Mucosa of descending colon (tissue), 3 donors: ENCODE data around the gene EXOC3. TPM values are rescaled to one million over a fixed set of nuclear protein-coding genes. Genes with fewer than 3 reads are reported as not detected.

Experiments used
- ATAC-seq: fragments of 200-7000 bp; cut with Tn5 transposase; one replicate; pipeline ENCODE4 v1.9.1; 2020; ENCODE audit warnings: mild to moderate bottlenecking, moderate library complexity
- DNase-seq, 3 donors: peaks; one replicate each; pipeline ENCODE4 v3.0.0-alpha.2; 2020
- H3K36me3 ChIP-seq: fragments of 200-600 bp; one replicate; pipeline ENCODE4 v1.8.0; 2021; ENCODE audit warnings: low read depth, mild to moderate bottlenecking
- H3K4me1 ChIP-seq: fragments of 200-600 bp; one replicate; pipeline ENCODE4 v1.8.0; 2021; ENCODE audit warnings: low read depth, mild to moderate bottlenecking
- H3K4me3 ChIP-seq: fragments of 200-600 bp; one replicate; pipeline ENCODE4 v1.8.0; 2021; ENCODE audit warnings: mild to moderate bottlenecking
- H3K9me3 ChIP-seq: fragments of 200-600 bp; one replicate; pipeline ENCODE4 v1.8.0; 2021; ENCODE audit warnings: mild to moderate bottlenecking
- CTCF ChIP-seq: fragments of 200-600 bp; IDR thresholded peaks from one replicate; pipeline ENCODE4 v1.8.0; 2022; ENCODE audit warnings: antibody characterized with exemption, mild to moderate bottlenecking
- intact Hi-C, 2 donors: fragments of 100-400 bp; cut with DNase I in 1 of 2; cut with micrococcal nuclease in 1 of 2; formaldehyde crosslinking; loops; one replicate each; pipeline versions ENCODE4 v1.11.0 to v1.11.1; 2022; cut with DNase I, micrococcal nuclease
- total RNA-seq, 3 donors: library from RNA; stranded (reverse); fragmentation: NEBNext Ultra II Directional in 2 of 3; extraction: Animal tissue kit (Norgen Biotek cat#: 25700) in 2 of 3; gene quantifications; one replicate each; pipeline versions ENCODE4 v1.2.1 to v1.2.4, GENCODE V29; 2021 to 2023
- donor health status: DM: no; HTN: no; CAD: no; lungs with moderate emphysema.
- donor health status: DM: no; HTN: no; CAD: no.
- donor health status: DM: no; HTN: yes; CAD: no.

The EXOC3 gene
- total RNA-seq, 3 donors from 2014 or later, result 67.0 to 89.1 (median 76.8) TPM

- no peaks in the 10 kb centered on the region for H3K9me3 ChIP-seq
- no peak for TF ChIP-seq CTCF
- peaks cover 22% of the 10 kb centered on the region for H3K4me1 ChIP-seq
- H3K36me3 ChIP-seq, result no peaks in the 10 kb centered on the region
- no peak for ATAC-seq
- H3K4me3 ChIP-seq, result no peak overlapping the region
- intact Hi-C loops, result no loop called here
- peak in 2 of 3 donors; percentile 7 to 49 for DNase-seq
Observed at GRCh38 chr5:430214-430925, 12.6 kb upstream of the EXOC3 start.

GRCh38 chr5:431001-431710 lies 11.8 kb upstream of the EXOC3 start:
- intact Hi-C loops, result no loop called here
- DNase-seq (peak in 2 of 3 donors; percentile 79 to 83), ATAC-seq (peak; percentile 87)
- H3K4me1 ChIP-seq, result peaks cover 22% of the 10 kb centered on the region
- no peaks in the 10 kb centered on the region for H3K36me3 ChIP-seq
- H3K9me3 ChIP-seq, result no peaks in the 10 kb centered on the region
- no peak overlapping the region for H3K4me3 ChIP-seq
- TF ChIP-seq CTCF, result peak; percentile 57

DNA sequence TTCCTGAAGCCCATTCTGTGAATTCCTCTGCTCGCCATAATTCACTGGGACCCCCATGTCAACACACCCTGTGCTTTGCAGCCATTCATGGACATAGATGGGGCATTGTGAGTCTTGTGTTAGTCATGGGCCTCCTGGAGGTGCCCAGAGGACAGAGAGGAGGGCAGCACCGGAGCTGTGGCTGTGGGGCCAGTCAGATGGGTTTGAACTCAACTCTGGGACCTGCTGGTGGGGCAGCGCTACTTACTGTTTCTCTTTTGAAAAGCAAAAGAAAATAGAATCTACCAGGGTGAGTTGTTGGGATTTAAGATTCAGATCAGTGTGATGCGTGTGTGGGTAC lies 11.3 kb upstream of the EXOC3 start:
- intact Hi-C loops, result no loop called here
- DNase-seq (peak in 1 of 3 donors; percentile 1), ATAC-seq (no peak)
- no peaks in the 10 kb centered on the region for H3K9me3 ChIP-seq
- TF ChIP-seq CTCF, result no peak
- H3K36me3 ChIP-seq, result no peaks in the 10 kb centered on the region
- H3K4me3 ChIP-seq, result no peak overlapping the region
- H3K4me1 ChIP-seq, result peaks cover 22% of the 10 kb centered on the region

DNA sequence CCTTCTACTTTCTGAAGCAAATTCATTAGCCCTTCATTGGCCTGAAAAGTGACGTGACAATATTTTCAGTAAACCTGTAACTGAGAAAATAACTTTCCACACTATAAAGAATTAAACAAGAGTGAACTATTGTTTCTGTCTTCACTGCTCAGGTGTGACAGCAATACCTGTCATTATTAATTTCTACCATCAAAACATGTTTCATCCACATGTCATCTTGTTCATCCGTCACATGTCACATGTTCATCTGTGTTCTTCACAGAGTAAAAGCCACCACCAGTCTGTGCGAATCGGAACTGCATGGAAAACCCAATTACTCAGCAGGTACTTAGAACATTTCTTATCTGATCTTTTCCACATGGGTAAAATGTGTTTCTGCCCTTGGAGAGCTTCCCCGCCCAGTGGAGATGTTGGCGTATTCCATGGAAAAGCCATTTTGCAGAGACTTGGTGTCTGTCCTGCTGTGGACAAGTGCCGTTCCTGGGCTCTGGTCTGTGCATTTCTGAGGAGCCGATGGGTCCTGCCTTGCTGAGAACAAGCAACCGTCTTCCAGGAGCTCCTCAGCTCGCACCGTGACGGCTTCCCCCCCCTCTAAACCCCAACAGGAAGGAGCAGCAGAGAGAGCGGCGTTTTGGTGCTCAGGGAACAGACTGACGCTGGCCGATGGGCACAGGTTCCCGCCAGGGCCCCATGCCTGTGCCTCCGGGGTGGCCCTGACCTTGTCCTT lies 10.6 kb upstream of the EXOC3 start:
- DNase-seq (peak in 1 of 3 donors; percentile 1), ATAC-seq (no peak)
- intact Hi-C loops, result no loop called here
- Histone ChIP-seq H3K36me3 (no peaks in the 10 kb centered on the region), H3K4me3 (no peak overlapping the region), H3K9me3 (no peaks in the 10 kb centered on the region), H3K4me1 (peaks cover 22% of the 10 kb centered on the region)
- no peak for TF ChIP-seq CTCF

DNA sequence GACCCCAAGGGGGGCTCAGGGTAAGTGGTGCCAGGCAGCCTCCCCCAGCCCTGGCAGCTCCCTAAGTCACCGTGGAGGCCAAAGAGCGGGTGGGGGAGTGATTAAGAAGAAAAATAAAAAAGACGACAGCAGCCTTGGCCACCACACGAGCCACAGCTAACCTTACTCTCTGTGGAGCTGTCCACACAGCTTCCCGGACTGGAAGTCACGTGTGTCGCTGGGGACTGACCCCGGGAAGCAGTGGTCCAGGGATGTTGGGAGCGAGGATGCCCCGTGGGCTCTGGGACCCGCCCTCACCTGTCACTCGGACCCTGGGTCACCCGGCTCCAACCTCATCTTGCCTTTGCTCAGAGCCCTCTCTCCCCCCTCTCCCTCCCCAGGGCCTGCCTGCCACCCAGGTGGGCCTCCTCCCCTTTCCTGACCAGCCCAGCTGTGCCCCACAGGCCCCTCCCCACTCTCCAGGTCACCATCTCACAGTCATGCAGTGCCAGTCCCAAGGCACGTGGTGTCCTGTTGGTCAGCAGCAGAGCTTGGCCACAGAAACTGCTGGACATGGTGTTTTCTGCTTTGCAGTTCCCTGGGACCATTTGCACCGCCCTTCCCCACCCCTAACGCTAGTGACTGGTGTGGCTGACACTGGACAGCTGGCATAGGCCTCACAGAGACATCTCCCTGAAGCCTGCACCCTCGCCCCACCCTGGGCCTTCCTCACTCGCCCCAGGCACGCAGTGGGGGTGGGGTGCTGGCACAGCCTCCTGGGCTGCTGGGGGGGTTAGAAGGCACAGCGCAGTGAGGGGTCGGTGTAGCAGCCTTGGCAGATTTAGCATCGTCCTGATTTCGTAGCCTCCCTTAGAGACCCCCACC lies 9.8 kb upstream of the EXOC3 start:
- peaks cover 22% of the 10 kb centered on the region for H3K4me1 ChIP-seq
- TF ChIP-seq CTCF, result no peak
- H3K36me3 ChIP-seq, result no peaks in the 10 kb centered on the region
- H3K9me3 ChIP-seq, result no peaks in the 10 kb centered on the region
- intact Hi-C loops, result no loop called here
- no peak overlapping the region for H3K4me3 ChIP-seq
- ATAC-seq (no peak), DNase-seq (peak in 1 of 3 donors; percentile 1)
